OCI-LY3 (cell line): ENCODE data around the gene CFAP161.

Experiments used
- H2AFZ ChIP-seq: fragments of 200-600, 300-600 bp; shearing (Covaris generic); 2 replicates; pipeline ENCODE4 v1.6.0; 2014; ENCODE audit warnings: antibody characterized with exemption, low read depth, low read length
- H3K27ac ChIP-seq: fragments of 200-600, 300-600 bp; sonication (generic); 2 replicates; pipeline ENCODE4 v1.5.1; 2014; ENCODE audit warnings: mild to moderate bottlenecking, low read length, moderate library complexity, mixed read lengths
- H3K27me3 ChIP-seq: fragments of 200-600, 300-600 bp; sonication (generic); 2 replicates; pipeline ENCODE4 v1.6.1; 2014; ENCODE audit warnings: low read depth, low read length, mixed read lengths
- H3K36me3 ChIP-seq: fragments of 200-600, 300-600 bp; sonication (generic); replicated peaks from 2 replicates; pipeline ENCODE3; 2014; ENCODE audit warnings: low read depth, low read length, mixed read lengths
- H3K4me1 ChIP-seq: fragments of 300-600, 200-600 bp; sonication (generic); 2 replicates; pipeline ENCODE4 v1.6.1; 2014; ENCODE audit warnings: low read length, mixed read lengths
- H3K4me2 ChIP-seq: fragments of 200-600, 300-600 bp; sonication (generic); 2 replicates; pipeline ENCODE4 v1.6.1; 2014; ENCODE audit warnings: low read length, mixed read lengths
- H3K4me3 ChIP-seq: fragments of 300-600, 200-600 bp; sonication (generic); 2 replicates; pipeline ENCODE4 v1.5.1; 2014; ENCODE audit warnings: antibody characterized with exemption, mild to moderate bottlenecking, low read length, moderate library complexity
- H3K79me2 ChIP-seq: fragments of 300-600, 200-600 bp; shearing (Covaris generic); 2 replicates; pipeline ENCODE4 v1.6.1; 2014; ENCODE audit warnings: mild to moderate bottlenecking, low read length, mixed read lengths
- H3K9ac ChIP-seq: fragments of 300-600, 200-600 bp; shearing (Covaris generic); 2 replicates; pipeline ENCODE4 v1.6.0; 2014; ENCODE audit warnings: mild to moderate bottlenecking, low read length, moderate library complexity
- H3K9me3 ChIP-seq: fragments of 200-600, 300-600 bp; shearing (Covaris generic); 2 replicates; pipeline ENCODE4 v1.6.1; 2014; ENCODE audit warnings: low read length, mixed read lengths; ENCODE audit not compliant: insufficient read depth
- H4K20me1 ChIP-seq: fragments of 200-600, 300-600 bp; sonication (generic); 2 replicates; pipeline ENCODE4 v1.6.1; 2016; ENCODE audit warnings: low read length, mixed read lengths; ENCODE audit not compliant: insufficient read depth
- CTCF ChIP-seq: fragments of 200-600, 300-600 bp; sonication (generic); IDR thresholded peaks from 2 replicates; pipeline ENCODE4 v1.5.1; 2014; ENCODE audit warnings: antibody characterized with exemption, low read length, low read depth
- EZH2phosphoT487 ChIP-seq: fragments of 200-600 bp; shearing (Covaris generic); IDR thresholded peaks from 2 replicates; pipeline ENCODE4 v1.6.1; 2018; ENCODE audit warnings: antibody characterized with exemption, mixed run types, low read depth

The CFAP161 gene

GRCh38 chr15:81168644-81169043, 34.6 kb downstream of the CFAP161 start:
- H3K9ac ChIP-seq: no peak overlapping the region
- no peaks in the 10 kb centered on the region for H3K9me3 ChIP-seq
- TF ChIP-seq EZH2phosphoT487 (no peak), CTCF (no peak)
- H3K27ac ChIP-seq: no peak overlapping the region
- H3K27me3 ChIP-seq: peaks cover 19% of the 10 kb centered on the region
- no peaks in the 10 kb centered on the region for H3K79me2 ChIP-seq
- H3K36me3 ChIP-seq: no peaks in the 10 kb centered on the region
- no peaks in the 10 kb centered on the region for H4K20me1 ChIP-seq
- H3K4me1 ChIP-seq: peaks cover 5% of the 10 kb centered on the region
- no peak overlapping the region for H2AFZ ChIP-seq
- H3K4me3 ChIP-seq: no peak overlapping the region
- H3K4me2 ChIP-seq: no peak overlapping the region

GRCh38 chr15:81170511-81170910, 36.4 kb downstream of the CFAP161 start:
- no peak overlapping the region for H2AFZ ChIP-seq
- no peak for TF ChIP-seq CTCF
- no peak for TF ChIP-seq EZH2phosphoT487
- no peaks in the 10 kb centered on the region for H3K4me1 ChIP-seq
- H3K79me2 ChIP-seq: no peaks in the 10 kb centered on the region
- no peak overlapping the region for H3K4me3 ChIP-seq
- no peak overlapping the region for H3K27ac ChIP-seq
- H3K27me3 ChIP-seq: peaks cover 19% of the 10 kb centered on the region
- H3K9ac ChIP-seq: no peak overlapping the region
- H3K9me3 ChIP-seq: no peaks in the 10 kb centered on the region
- no peak overlapping the region for H3K4me2 ChIP-seq
- no peaks in the 10 kb centered on the region for H4K20me1 ChIP-seq
- H3K36me3 ChIP-seq: no peaks in the 10 kb centered on the region

- H2AFZ ChIP-seq: no peak overlapping the region
- no peak overlapping the region for H3K4me3 ChIP-seq
- H3K27me3 ChIP-seq: peaks cover 19% of the 10 kb centered on the region
- no peaks in the 10 kb centered on the region for H4K20me1 ChIP-seq
- no peaks in the 10 kb centered on the region for H3K36me3 ChIP-seq
- H3K4me1 ChIP-seq: no peaks in the 10 kb centered on the region
- no peak overlapping the region for H3K4me2 ChIP-seq
- no peak overlapping the region for H3K27ac ChIP-seq
- no peak for TF ChIP-seq CTCF
- no peak for TF ChIP-seq EZH2phosphoT487
- H3K79me2 ChIP-seq: no peaks in the 10 kb centered on the region
- H3K9me3 ChIP-seq: no peaks in the 10 kb centered on the region
- H3K9ac ChIP-seq: no peak overlapping the region
Observed at GRCh38 chr15:81171286-81171685, 37.2 kb downstream of the CFAP161 start.

- TF ChIP-seq EZH2phosphoT487 (no peak), CTCF (no peak)
- H3K27ac ChIP-seq: no peak overlapping the region
- no peaks in the 10 kb centered on the region for H3K4me1 ChIP-seq
- H3K27me3 ChIP-seq: peaks cover 24% of the 10 kb centered on the region
- no peaks in the 10 kb centered on the region for H3K9me3 ChIP-seq
- no peak overlapping the region for H2AFZ ChIP-seq
- no peak overlapping the region for H3K4me3 ChIP-seq
- H3K9ac ChIP-seq: no peak overlapping the region
- no peaks in the 10 kb centered on the region for H4K20me1 ChIP-seq
- no peaks in the 10 kb centered on the region for H3K79me2 ChIP-seq
- H3K36me3 ChIP-seq: no peaks in the 10 kb centered on the region
- no peak overlapping the region for H3K4me2 ChIP-seq
Observed at GRCh38 chr15:81174125-81174791, 40.2 kb downstream of the CFAP161 start.
